AG09309 (cell line): ENCODE data around the gene RPRD2.

Experiments
- DNase-seq: peaks from one replicate; pipeline ENCODE4 v3.0.0-alpha.2; 2010; ENCODE audit warnings: low read depth
- H3K4me3 ChIP-seq: 2 replicates; pipeline ENCODE4 v1.5.1; 2011; ENCODE audit warnings: mild to moderate bottlenecking, low read depth, low read length, moderate library complexity; ENCODE audit not compliant: control insufficient read depth
- CTCF ChIP-seq: IDR thresholded peaks from 2 replicates; pipeline ENCODE4 v1.5.1; 2011; ENCODE audit warnings: mild to moderate bottlenecking, low read depth, low read length, inconsistent platforms; ENCODE audit not compliant: insufficient read depth, control insufficient read depth; ENCODE audit errors: missing control alignments

The RPRD2 gene

GRCh38 chr1:150484861-150485260 lies 120.9 kb downstream of the RPRD2 start:
- peak; percentile 64 for TF ChIP-seq CTCF
- H3K4me3 ChIP-seq, result no peak overlapping the region
- peak; percentile 20 for DNase-seq

GRCh38 chr1:150486966-150487762 lies 123.2 kb downstream of the RPRD2 start, which contains the start of gene TARS2:
TSS of gene TARS2 (plus strand) at chr1:150487419. CDS start at chr1:150487451, 32 bp downstream.
- DNase-seq, result peak; percentile 97
- TF ChIP-seq CTCF, result peak; percentile 16
- peak within 1 kb of the TSS; percentile 83 for H3K4me3 ChIP-seq

GRCh38 chr1:150487763-150488115 lies 123.8 kb downstream of the RPRD2 start:
- peak overlapping the region; percentile 83 for H3K4me3 ChIP-seq
- no peak for DNase-seq
- no peak for TF ChIP-seq CTCF

- TF ChIP-seq CTCF, result no peak
- H3K4me3 ChIP-seq, result no peak overlapping the region
- DNase-seq, result no peak
Measured at GRCh38 chr1:150493175-150493574, 129.2 kb downstream of the RPRD2 start.

GRCh38 chr1:150498342-150498741 lies 134.4 kb downstream of the RPRD2 start:
- TF ChIP-seq CTCF, result no peak
- no peak overlapping the region for H3K4me3 ChIP-seq
- no peak for DNase-seq

- H3K4me3 ChIP-seq, result no peak overlapping the region
- no peak for TF ChIP-seq CTCF
- DNase-seq, result no peak
Measured at GRCh38 chr1:150505431-150505830, 141.5 kb downstream of the RPRD2 start.
